GM23338 (cell line): Measurements from ENCODE around the gene CAPG.

Experiments
- CREB1 ChIP-seq: fragments of 250-450 bp; sonication (Bioruptor Pico); IDR thresholded peaks from 2 replicates; pipeline ENCODE4 v1.5.0; 2020; ENCODE audit warnings: low read depth, mild to moderate bottlenecking, moderate library complexity
- CTCF ChIP-seq, 2 experiments: fragments of 200-600 bp in 1 of 2; sonication (generic) in 1 of 2; conservative IDR thresholded peaks; 2 replicates each; pipeline versions ENCODE4 v1.5.1 to v1.6.1; 2016 to 2017; ENCODE audit warnings: antibody characterized with exemption in 2 of 2, low read depth in 2 of 2, mild to moderate bottlenecking in 2 of 2, moderate library complexity in 1 of 2
- EZH2 ChIP-seq: fragments of 200-600 bp; sonication (generic); IDR thresholded peaks from one replicate; pipeline ENCODE4 v1.8.0; 2017; ENCODE audit warnings: antibody characterized with exemption, mild to moderate bottlenecking, low read depth; ENCODE audit not compliant: unreplicated experiment
- EZH2phosphoT487 ChIP-seq: fragments of 200-600 bp; sonication (generic); IDR thresholded peaks from one replicate; pipeline ENCODE4 v1.8.1; 2018; ENCODE audit warnings: antibody characterized with exemption; ENCODE audit not compliant: unreplicated experiment
- JUNB ChIP-seq: IDR thresholded peaks from one replicate; pipeline ENCODE4 v1.6.1; 2016; ENCODE audit warnings: antibody characterized with exemption; ENCODE audit not compliant: unreplicated experiment
- NANOG ChIP-seq: IDR thresholded peaks from 2 replicates; pipeline ENCODE4 v1.6.1; 2016; ENCODE audit warnings: antibody characterized with exemption, borderline replicate concordance
- POLR2AphosphoS5 ChIP-seq: IDR thresholded peaks from 2 replicates; pipeline ENCODE4 v1.6.1; 2016; ENCODE audit warnings: antibody characterized with exemption, low read depth
- STAT1 ChIP-seq: IDR thresholded peaks from one replicate; pipeline ENCODE4 v1.6.1; 2016; ENCODE audit warnings: antibody characterized with exemption; ENCODE audit not compliant: unreplicated experiment
- ZNF114 ChIP-seq: fragments of 250-450 bp; sonication (Bioruptor Pico); IDR thresholded peaks from 2 replicates; pipeline ENCODE4 v1.5.0; 2020; ENCODE audit warnings: mild to moderate bottlenecking, moderate library complexity
- TF ChIP-seq, protein P1 (sequence below): IDR thresholded peaks from one replicate; pipeline ENCODE4 v1.6.1; 2018; ENCODE audit warnings: antibody characterized with exemption; ENCODE audit not compliant: unreplicated experiment

GRCh38 chr2:85394261-85394681 is 15.9 kb downstream of the CAPG start:
- TF ChIP-seq JUNB (no peak), EZH2 (no peak), CTCF (conservative IDR thresholded peaks at IDR 0.05; ENCODE audit: low read depth in 2 of 2) (no peak), POLR2AphosphoS5 (no peak), EZH2phosphoT487 (no peak), ZNF114 (CRISPR knock-in tag) (no peak), STAT1 (no peak), CREB1 (CRISPR knock-in tag) (no peak), NANOG (no peak)
- TF ChIP-seq, protein P1, sequence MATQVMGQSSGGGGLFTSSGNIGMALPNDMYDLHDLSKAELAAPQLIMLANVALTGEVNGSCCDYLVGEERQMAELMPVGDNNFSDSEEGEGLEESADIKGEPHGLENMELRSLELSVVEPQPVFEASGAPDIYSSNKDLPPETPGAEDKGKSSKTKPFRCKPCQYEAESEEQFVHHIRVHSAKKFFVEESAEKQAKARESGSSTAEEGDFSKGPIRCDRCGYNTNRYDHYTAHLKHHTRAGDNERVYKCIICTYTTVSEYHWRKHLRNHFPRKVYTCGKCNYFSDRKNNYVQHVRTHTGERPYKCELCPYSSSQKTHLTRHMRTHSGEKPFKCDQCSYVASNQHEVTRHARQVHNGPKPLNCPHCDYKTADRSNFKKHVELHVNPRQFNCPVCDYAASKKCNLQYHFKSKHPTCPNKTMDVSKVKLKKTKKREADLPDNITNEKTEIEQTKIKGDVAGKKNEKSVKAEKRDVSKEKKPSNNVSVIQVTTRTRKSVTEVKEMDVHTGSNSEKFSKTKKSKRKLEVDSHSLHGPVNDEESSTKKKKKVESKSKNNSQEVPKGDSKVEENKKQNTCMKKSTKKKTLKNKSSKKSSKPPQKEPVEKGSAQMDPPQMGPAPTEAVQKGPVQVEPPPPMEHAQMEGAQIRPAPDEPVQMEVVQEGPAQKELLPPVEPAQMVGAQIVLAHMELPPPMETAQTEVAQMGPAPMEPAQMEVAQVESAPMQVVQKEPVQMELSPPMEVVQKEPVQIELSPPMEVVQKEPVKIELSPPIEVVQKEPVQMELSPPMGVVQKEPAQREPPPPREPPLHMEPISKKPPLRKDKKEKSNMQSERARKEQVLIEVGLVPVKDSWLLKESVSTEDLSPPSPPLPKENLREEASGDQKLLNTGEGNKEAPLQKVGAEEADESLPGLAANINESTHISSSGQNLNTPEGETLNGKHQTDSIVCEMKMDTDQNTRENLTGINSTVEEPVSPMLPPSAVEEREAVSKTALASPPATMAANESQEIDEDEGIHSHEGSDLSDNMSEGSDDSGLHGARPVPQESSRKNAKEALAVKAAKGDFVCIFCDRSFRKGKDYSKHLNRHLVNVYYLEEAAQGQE, result no peak
